G401 (cell line): ENCODE results near the gene AAR2. TPM values are rescaled to one million over a fixed set of nuclear protein-coding genes. Genes with fewer than 3 reads are reported as not detected.

ENCODE experiments used
- DNase-seq: peaks from one replicate; pipeline ENCODE4 v3.0.0-alpha.2; 2015; ENCODE audit warnings: low spot score
- in situ Hi-C: cut with HindIII; loops from 2 replicates; pipeline ENCODE4 v1.10.0; 2016; ENCODE audit warnings: low sequenced_read_pairs, mixed read lengths
- total RNA-seq: library from RNA; depleted of rRNA; stranded (reverse); fragments of >200 nt; shearing (Covaris generic); gene quantifications from 2 replicates; pipeline ENCODE4 v1.2.3, GENCODE V29; 2014; rRNA removed

The AAR2 gene
- total RNA-seq, 1 experiment from 2014 or later: 42.2 TPM

DNA sequence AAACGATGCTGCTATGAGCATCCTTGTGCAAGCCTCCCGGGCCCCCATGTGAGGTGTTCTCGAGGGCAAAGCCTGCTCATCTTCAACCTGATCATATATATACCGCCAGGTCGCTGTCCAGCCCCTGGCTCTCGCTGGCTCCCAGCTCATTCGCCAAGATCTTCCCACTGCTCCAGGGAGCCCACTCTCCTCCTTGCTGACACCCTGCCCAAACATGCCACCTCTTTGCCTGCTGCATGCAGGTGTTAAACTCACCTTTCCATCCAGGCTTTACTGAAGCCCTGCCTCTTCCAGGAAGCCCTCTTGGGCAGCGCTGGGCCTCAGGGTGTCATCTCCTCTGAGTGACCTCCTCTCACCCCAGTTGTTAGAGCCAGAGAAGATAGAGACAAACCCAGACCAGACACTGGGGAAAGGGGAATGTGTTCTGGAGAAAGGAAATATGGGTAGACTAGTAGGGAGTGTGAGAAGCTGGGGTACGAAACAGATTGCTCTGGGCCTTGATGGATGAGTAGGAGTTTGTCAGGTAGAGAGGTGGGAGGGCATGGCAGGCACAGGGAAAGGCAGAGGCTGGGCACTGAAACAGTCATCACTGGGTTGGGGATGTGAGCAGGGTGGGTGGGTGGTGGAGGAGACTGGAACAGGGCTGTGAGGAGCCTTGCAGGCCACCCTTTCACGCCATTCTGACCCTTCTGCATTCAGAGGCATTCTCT, 68.7 kb downstream of the AAR2 start:
- in situ Hi-C loops: no loop called here
- no peak for DNase-seq

DNA sequence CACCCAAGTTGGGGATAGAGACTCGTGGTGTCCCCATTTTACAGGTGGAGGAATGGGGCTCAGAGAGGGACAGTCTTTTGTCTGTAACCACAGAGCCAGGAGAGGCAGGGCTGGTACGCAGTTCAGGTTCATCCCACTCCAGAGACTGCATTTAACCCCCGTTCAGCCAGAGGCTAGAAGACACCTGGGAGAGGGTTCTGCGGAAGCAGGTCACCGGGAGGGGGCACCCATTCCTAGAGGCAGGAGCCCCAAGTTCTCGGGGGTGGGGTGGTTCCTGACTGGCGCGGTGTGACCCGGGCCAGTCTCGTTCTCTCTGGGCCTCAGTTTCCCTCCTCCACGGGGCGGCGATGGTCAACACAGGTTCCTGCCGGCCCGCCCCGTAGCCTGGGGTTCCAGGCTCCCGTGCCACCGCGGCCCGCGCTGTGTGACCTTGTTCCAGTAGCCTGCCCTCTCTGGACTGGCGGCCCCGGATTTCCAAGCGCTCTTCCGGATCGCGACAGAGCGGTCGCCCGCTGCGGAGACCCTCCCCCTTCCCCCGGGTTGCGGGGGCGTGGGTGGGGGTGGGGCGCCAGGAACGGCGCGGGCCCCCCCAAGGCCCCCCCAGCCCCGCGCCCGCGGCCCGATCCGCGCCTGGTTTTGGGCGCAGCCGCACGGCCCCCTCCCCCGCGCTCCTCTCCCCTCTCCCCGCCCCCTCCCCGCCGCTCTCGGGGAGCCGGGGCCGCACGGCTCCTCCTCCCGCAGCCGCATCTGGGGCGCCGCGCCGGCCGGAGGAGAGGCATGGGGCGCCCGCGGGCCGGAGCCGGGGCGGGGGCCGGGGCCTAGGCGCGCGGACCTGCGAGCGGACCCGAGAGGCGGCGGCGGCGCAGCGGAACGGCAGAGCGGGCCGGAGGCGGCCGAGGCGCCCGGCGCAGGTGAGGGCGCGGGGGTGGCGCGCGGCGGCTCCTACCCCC, 69.6 kb downstream of the AAR2 start, which contains the start of gene DLGAP4:
Gene DLGAP4, plus strand, starts transcription at position 738 of the 950 bp plus-strand sequence. CDS start 125,379 bp downstream, outside the sequence.
- peak; percentile 37 for DNase-seq
- in situ Hi-C loops: no loop called here

Other genes starting within 250 kb of the AAR2 start
- gene EPB41L1, start 81.7 kb upstream of the AAR2 start, total RNA-seq: 12.9 and 22.7 TPM in 2 replicates
- 15.9 and 34.6 TPM in 2 replicates for gene DLGAP4, start 69.9 kb downstream of the AAR2 start, total RNA-seq